Upper lobe of left lung (tissue), 4 donors: Measurements from ENCODE around the gene IFI27.

Experiments
- CTCF ChIP-seq, 6 experiments: fragments of 450-650 bp in 4 of 6; fragments of 200-600 bp in 2 of 6; sonication (generic) in 2 of 6; IDR thresholded peaks; one replicate each; pipeline ENCODE4 v1.5.1; 2016 to 2019; ENCODE audit warnings: antibody characterized with exemption in 6 of 6
- EP300 ChIP-seq, 4 donors: sonication (generic); formaldehyde crosslinking; IDR thresholded peaks; one replicate each; pipeline ENCODE4 v1.5.1; 2017; ENCODE audit warnings: antibody characterized with exemption in 4 of 4, control low read depth in 2 of 4

GRCh38 chr14:94145902-94146527, 35.5 kb downstream of the IFI27 start:
- TF ChIP-seq CTCF (IDR thresholded peaks at IDR 0.05) (no peak), EP300 (IDR thresholded peaks at IDR 0.05) (no peak)
